HG02938 (cell line): Measurements from ENCODE around the gene RTN4RL2.

Experiments
- ATAC-seq: cut with Tn5 transposase; IDR thresholded peaks from one replicate; pipeline ENCODE4 v1.9.1; 2021; ENCODE audit warnings: mild to moderate bottlenecking, moderate library complexity; ENCODE audit not compliant: unreplicated experiment

The RTN4RL2 gene

DNA sequence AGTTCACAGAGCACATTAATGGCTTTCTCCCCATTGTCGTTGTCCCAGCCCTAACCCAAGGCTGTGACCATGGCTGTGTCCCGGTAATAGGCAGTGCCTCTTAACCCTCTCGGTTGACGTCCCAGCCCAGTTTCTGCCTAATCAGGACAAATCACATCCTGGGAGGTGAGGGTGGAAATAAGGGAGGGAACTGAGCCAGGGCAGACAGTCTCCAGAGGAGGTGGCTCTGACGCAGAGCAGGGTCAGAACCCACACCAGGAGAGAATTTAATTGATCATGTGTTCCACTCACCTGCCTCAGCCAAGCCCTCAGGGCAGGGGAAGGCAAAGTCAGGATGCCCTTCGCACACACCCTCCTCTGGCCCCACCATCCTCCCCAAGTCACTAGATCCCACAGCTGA lies 38.2 kb downstream of the RTN4RL2 start:
- no peak for ATAC-seq

DNA sequence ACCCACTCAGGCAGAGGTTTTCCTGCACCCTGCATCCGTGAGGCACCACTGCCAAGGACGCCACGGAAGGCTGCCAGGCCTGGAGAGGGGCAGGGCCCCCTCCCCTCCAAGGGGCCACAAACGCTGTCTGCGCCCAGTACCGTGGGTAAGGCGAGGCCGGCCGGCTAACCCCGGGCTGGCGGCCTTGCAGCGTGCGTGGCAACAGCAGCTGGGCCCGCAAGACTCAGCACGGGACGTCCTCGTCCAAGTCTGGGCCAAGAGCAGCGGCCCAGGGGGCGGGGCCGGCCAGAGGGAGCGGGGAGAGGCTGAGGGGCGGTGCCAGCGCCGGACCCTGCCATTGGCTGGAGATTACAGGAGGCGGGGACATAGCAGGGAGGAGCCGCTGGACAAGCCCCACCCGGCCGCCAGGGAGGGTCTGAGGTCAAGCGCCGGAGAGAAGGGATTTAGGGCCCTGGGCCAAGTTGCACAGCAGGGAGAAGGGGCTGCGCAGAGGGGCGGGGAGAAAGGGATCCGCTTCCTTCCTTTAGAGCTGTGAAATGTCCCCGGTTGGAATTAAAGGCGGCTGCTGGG lies 39.2 kb downstream of the RTN4RL2 start:
- no peak for ATAC-seq

DNA sequence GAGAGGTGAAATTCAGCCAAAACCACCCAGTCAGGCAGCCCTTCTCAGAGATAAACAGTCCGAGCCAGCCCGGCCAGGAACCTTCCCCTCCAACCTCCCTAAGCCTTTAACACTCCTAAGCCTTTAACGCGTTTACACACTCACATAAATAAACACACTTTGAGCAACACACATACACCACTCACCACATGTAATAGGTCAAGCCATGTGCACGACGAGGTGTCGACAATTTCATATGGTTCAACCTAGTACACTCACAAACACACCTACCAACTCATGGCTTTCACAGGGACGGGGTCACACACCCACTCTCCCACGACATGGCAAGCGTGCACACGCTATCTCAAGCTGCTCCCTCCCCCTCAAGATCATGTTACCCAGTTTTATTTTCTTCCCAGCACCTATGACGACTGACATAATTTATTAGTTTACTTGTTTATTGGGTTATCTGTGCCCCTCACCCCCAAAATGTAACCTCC lies 39.7 kb downstream of the RTN4RL2 start:
- no peak for ATAC-seq

DNA sequence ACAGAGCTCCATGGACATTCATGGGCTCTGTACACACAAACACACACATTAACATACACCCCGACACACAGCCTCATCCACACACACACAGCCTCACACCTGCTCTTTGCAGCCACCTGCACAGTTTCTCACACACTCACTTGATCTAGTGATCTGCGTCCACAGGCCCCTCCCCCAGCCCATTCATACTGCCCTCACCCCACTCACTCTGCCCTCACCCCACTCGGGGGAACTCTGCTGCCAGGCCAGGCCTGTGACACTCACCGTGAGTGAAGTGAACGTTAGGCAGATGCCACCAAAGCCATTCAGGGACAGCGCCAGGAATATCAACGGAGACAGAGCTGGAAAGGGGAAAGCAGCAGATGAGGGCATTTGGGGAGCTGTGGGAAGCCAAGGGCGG lies 40.2 kb downstream of the RTN4RL2 start:
- ATAC-seq, result no peak

DNA sequence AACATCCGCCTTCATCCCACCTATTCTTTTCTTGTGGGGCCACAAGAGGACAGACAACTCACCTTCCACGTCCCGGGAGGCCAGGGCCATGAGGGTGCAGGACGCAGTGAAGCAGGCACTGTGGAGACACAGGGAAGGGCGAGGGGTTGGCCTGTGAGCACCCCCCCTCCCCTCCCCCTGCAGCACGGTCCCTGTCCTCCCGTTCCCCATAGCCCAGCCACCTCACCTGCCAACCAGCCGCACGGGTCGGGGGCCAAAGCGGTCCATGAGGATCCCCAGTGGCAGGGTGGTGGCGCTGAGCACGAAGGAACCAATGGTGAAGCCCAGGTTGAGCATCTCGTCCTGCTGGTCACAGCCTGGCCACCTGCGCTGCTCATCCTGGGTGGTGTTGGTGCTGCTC lies 40.6 kb downstream of the RTN4RL2 start:
- no peak for ATAC-seq

DNA sequence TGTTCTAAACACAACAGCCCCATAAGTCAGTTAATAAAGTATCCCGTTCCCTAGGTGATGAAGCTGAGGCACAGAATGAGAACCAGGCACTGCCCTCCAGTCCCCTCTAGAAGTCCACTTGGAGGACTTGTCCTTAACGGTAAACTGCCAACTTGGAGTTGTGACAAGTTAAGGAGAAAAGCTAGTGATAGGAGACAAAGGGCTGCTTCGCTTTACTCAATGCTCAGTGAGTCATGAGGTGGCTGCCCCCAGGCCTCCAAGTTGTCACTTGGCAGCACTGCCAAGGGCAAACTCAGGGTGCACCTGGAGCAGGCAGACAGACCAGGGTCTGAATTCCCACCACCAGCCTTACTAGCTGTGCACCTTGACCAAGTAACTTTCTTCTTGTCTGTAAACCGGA lies 41.6 kb downstream of the RTN4RL2 start:
- no peak for ATAC-seq

DNA sequence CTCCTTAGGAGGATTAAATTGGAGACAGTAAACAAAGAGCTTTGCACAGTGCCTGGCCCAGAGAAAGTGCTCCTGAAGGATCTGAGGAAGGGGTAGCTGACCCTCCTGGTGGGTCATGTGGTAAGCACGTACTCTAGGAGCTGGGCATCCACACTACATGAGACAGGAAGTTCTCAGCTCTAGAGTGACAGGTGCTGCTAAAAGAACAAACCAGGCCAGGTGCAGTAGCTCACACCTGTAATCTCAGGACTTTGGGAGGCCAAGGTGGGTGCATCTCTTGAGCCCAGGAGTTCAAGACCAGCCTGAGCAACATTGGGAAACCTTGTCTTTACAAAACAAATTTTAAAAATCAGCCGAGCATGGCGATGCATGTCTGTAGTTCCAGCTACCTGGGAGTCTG lies 42.0 kb downstream of the RTN4RL2 start:
- no peak for ATAC-seq

DNA sequence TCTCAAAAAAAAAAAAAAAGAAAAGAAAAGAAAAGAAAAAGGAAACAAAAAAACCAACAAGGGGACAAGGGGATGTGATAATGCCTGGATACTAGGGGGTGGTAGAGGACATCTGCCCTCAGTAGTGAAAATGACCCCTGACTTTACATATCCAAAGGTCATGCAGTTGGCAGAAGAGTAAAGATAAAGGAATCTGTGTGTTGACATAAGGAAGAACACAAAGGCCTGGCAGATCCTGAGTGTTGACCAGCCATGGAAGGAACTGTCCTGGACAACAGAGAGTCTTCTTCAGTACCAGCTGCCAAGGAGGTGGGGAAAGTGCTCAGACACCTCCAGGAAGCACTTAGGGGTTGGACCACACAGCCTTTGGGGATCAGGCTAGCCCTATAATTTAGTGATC lies 42.5 kb downstream of the RTN4RL2 start:
- no peak for ATAC-seq

DNA sequence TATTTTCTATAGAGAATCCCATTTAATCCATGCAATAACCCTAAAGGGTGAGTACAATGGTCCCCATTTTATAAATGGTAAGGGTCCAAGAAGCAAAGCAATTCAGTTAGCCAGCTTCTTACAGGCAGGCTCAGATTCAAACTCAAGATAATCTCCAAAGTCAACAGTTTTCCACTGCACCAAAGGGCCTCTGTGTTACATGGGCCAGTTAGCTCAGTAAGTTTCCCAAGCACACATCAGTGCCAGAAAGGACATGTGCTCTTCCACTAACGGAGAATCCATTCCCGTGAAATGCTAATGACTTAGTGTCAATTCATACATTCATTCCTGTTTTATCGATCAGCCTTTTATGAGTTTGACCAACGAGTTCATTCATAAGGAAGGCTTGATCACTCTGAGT lies 44.2 kb downstream of the RTN4RL2 start:
- no peak for ATAC-seq

DNA sequence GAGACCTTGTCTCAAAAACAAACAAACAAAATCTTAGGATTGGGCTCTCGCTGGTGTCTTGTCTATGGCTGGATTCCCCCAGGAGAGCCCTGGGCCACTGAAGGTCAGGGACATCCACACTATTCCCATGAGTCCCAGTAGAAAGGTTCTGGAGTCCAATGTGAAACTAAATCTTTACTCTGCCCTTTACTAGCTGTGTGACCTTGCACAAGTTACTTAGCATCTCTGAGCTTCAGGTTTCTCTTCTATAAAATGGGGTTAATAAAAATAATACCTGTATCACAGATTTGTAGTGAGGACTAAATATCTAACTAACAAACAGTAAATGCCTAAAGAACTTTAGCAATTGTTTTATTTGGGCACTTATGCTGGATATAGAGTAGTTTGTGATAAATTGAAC lies 46.2 kb downstream of the RTN4RL2 start:
- no peak for ATAC-seq

DNA sequence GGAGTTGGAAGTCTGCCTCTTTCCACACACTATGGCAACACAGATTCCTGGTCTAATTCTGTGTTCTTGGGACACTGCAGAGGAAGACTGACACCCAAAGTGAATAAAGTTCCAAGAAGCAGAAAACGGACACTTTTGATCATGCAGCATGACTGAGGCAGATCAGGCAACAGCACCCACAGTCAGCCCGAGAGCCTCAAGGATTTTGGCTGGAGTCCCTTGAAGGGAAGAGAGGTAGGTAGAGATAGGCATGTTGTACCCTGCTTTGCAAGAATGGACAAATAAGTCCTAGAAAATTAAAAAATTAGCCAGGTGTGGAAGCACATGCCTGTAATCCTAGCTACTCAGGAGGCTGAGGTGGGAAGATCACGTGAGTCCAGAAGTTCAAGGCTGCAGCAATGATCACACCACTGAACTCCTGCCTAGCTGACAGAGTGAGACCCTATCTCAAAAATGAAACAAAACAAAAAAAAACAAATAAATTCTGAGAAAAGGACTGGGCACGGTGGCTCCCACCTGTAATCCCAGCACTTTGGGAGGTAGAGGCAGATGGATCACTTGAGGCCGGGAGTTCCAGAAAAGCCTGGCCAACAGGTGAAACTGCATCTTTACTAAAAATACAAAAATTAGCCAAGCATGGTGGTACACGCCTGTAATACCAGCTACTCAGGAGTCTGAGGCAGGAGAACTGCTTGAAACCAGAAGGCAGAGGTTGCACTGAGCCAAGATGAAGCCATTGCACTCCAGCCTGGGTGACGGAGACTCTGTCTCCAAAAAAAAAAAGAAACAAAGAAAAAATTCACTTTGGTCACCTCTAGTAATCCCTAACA lies 48.2 kb downstream of the RTN4RL2 start:
- no peak for ATAC-seq

DNA sequence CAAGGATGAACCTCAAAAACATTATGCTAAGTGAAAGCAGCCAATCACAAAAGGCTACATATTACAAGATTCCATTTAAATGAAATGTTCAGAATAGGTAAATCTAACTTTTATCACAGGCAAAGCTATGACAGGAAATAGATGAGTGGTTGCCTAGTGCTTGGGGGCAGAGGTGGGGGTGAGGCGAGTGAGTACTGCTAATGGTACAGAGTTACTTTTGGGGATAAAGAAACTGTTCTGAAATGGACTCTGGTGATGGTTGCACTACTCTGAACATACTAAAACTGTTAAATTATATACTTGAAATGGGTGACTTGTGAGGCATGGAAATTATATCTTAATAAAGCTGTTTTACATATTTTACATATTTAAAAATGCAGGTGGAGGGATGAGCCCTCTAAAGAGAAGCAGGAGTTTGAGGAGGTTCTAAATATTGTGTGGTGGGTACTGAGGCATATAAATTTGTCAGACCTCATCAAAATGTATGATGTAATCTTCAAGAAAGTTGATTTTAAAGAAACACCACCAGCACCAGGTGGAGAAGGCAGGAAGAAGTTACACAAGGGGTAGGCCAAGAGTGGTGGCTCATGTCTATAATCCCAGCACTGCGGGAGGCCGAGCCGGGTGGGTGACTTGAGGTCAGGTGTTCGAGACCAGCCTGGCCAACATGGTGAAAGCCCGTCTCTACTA lies 51.6 kb downstream of the RTN4RL2 start:
- ATAC-seq, result no peak

DNA sequence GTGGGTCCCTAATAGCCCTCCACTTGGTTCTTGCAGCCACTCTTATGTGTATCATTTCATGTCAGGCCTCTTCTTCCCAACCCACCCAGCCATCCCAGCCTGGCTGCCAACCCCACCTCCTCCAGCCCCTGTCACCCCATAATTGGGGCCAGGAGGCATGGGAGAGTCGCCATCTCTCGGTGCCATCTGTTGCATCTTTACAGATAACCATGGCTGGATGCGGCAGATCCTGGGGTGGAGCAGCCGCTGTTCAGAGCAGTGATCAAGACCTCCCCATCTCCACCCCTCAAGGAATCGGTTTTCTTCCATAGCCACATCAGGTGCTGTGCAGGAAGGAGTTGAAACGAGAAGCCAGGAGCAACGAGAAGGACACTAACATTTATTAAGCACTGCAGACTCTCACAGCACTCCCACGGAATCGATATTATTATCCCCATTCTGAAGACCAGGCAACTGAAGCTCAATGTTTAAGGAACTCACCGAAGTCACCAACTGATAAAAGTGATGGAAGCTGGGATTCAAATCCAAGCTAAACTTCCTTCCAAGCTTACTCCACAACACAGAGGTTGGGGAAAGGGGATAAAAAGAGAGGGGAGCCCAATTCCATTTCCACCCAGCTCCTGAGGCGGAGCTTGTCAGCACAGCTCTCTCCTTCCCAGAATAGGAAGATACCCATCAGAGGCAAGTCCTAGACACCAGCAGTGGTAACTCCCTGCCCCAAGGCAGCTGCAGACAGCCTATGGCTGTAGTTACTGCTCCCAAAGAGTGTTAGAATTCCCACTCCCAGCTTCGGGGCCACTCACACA lies 52.5 kb downstream of the RTN4RL2 start:
- ATAC-seq, result no peak

DNA sequence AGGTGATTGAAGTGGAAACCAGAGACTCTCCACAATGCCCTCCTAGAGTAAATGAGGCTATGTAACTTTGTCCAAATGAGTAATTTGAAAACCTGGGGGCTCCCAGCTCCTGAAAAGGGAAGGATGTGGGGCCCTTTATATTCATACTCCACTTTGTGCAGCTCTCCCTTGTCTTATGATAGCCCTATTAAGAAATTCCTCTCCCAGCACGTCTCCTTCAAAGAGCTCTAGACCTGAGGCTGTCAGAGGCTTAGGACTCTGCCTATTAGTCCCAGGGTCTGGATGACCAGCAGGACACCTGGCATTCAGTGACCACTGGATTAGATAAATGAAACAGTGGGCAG lies 53.1 kb downstream of the RTN4RL2 start:
- no peak for ATAC-seq

DNA sequence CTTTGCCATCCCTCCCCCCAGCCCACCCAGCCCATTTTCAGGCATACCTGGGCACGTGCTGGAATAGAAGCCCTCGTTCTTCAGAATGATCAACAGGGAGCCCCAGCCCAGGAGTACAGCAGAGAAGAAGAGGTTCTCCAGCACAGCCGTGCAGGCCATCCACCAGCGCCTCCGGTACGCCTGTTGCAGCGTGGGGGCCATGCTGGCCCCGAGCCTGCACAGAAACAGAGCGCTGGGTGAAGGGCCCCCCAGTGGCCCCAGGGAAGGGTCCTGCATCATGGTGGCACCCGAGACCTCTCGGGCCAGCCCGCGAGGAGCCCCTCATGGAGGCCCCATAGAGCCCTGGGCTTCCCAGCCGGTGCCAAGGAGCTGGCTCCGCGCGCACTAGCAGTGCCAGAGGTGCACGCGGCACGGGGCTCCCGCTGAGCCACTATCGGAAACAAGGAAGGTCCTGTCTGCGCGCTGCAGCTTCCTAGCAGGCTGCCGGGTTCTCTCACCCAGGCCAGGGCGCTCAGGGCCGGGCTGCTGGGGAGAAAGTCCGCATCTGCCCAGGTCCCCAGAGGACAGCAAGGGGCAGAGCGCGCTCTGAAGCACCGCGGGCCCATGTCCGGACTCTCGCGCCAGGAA lies 53.7 kb downstream of the RTN4RL2 start:
- peak; percentile 34 for ATAC-seq

DNA sequence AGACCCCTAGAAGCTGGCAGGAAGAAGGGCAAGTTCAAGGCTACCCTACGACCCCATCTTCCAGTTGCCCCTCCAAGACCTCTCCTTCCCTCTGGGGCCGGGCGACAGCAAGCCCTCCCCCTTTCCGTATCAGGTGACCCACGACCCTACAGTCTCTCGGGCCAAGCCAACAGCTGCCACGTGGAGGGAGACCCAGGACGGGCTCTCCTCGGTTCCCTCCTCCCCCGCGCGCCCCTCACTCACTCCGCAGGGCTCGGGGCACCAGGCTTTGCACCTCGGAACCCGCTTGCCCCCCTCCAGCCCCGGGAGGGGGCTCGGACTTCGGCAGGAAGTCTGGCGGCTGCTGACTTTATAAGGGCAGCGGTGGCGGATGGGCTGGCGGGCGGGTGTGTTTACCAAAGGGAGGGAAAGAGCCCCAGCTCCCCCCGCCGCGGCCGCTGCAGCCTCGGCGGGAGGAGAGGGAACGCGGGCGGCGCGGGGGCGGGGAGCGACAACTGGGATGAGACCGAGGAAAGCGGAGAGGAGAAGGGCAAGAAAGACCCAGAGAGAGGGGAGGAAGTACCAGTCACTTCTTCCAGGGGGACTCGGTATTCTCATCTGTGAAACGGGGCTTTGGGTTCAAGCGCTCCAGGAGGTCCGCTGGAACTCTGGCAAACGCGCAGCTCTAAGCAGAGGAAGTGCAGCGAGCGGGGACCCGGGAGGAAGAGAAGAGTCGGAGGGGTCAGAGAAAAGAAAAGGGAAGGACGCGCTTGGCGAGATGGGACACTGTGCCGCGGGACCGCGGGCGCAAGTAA lies 54.4 kb downstream of the RTN4RL2 start:
- ATAC-seq, result peak; percentile 40

DNA sequence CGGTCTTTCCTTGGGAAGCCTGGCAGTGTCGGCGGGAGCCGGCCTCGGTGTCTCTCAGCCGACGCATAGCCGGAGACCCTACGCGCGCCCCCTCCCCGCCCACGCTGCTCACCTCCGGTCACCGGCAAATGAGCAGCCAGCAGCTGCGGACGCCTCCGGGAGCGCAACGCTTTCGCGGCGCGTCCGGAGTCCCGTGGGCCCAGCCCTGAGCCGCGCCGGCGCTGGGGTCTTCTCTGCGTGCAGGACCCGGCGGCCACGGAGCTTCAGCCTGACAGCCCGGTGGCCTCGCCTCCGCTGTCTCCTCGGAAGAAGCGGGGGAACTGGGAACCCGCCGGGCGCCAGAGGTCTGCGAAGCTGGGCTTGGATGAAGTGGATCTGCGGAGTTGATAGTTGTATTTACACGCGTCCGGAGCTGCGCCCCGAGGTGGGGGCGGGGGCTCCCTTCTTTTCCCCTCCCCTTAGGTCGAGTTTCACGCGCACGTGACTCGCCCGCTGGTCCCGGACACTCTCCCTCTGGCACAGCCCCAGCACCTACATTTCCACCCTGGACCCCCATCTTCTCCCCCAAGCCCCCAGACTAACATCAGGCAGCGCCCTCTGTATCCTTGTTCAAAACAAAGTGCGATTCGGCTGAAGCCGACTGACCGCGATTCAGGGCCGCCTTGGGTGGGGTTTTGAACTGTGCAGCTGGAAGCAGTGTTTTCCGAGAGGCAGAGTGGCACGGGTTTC lies 55.2 kb downstream of the RTN4RL2 start, which contains the start of gene SLC43A1:
Gene SLC43A1, minus strand, starts transcription at position 371 of the 729 bp plus-strand sequence. CDS start 1,591 bp downstream, outside the sequence.
- peak; percentile 36 for ATAC-seq

DNA sequence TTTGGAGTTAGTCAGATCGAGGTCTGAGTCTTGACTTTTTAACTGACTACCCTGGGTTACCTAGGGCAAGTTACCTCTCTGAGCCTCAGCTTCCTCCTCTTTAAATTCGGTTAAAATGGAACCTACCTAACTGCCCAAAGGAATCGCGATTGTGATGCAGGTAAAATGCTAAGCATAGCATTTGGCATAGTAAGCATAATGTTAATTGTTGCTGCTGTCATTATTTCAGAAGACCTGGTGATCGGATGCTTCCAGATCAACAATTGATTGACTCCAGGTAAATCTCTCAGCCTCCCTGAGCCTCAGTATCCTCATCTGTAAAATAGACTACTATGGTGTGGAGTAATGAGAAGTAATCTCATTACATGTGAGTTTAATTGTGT lies 55.7 kb downstream of the RTN4RL2 start:
- ATAC-seq, result no peak

DNA sequence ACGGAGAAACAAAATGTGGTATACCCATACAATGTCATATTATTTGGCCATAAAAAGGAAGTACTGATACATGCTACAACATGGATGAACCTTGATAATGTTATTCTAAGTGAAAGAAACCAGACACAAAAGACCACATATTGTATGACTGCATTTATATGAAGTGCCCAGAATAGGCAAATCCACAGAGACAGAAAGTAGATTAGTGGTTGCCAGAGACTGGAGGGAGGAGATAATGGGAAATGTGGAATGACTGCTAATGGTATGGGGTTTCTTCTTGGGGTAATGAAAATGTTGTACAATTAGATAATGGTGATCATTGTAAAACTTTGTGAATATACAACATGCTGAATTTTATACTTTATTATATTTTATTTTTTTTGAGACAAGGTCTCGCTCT lies 60.8 kb downstream of the RTN4RL2 start:
- no peak for ATAC-seq
